GM12874 (cell line): ENCODE data around the gene HEPHL1.

Source experiments
- CTCF ChIP-seq: IDR thresholded peaks from 2 replicates; pipeline ENCODE4 v1.5.1; 2011; ENCODE audit warnings: low read depth, mild to moderate bottlenecking, control low read depth, low read length, moderate library complexity; ENCODE audit not compliant: insufficient read depth

The HEPHL1 gene

GRCh38 chr11:94028436-94028835, 7.3 kb downstream of the HEPHL1 start:
- TF ChIP-seq CTCF = no peak

GRCh38 chr11:94030059-94030458, 8.9 kb downstream of the HEPHL1 start:
- TF ChIP-seq CTCF = no peak

- no peak for TF ChIP-seq CTCF
These were observed 10.5 kb downstream of the HEPHL1 start for GRCh38 chr11:94031625-94032024.

GRCh38 chr11:94032066-94032465, 10.9 kb downstream of the HEPHL1 start:
- no peak for TF ChIP-seq CTCF

GRCh38 chr11:94032725-94033124, 11.6 kb downstream of the HEPHL1 start:
- no peak for TF ChIP-seq CTCF

GRCh38 chr11:94034207-94034606, 13.1 kb downstream of the HEPHL1 start:
- TF ChIP-seq CTCF = no peak

- no peak for TF ChIP-seq CTCF
These were observed 14.9 kb downstream of the HEPHL1 start for GRCh38 chr11:94036096-94036495.

- no peak for TF ChIP-seq CTCF
These were observed 22.1 kb downstream of the HEPHL1 start for GRCh38 chr11:94043241-94043640.
